ENCODE results near the gene PRDM7. TPM values are rescaled to one million over a fixed set of nuclear protein-coding genes. Genes with fewer than 3 reads are reported as not detected.

PRDM7 gene
- total and polyA plus RNA-seq, 8 donors, result not detected

- TF ChIP-seq CTCF (IDR thresholded peaks at IDR 0.05), result no peak
- Histone ChIP-seq H3K4me1 (no peaks in the 10 kb centered on the region), H3K27me3 (no peaks in the 10 kb centered on the region), H3K9me3 (no peaks in the 10 kb centered on the region), H3K4me3 (no peak overlapping the region), H3K36me3 (peaks cover 0 to 20% (median 3%) of the 10 kb centered on the region in 3 donors), H3K27ac (no peak overlapping the region)
- intact Hi-C loops (cut with DNase I), result no loop called here
- 91 to 93% methylated on average over 19 of the region's 19 CpGs for WGBS, 2 donors
- ATAC-seq (no peak), FAIRE-seq (no peak), DNase-seq (peak in 1 of 6 donors; percentile 15)
Measured at GRCh38 chr16:90031186-90031930, 45.8 kb downstream of the PRDM7 start.

DNA sequence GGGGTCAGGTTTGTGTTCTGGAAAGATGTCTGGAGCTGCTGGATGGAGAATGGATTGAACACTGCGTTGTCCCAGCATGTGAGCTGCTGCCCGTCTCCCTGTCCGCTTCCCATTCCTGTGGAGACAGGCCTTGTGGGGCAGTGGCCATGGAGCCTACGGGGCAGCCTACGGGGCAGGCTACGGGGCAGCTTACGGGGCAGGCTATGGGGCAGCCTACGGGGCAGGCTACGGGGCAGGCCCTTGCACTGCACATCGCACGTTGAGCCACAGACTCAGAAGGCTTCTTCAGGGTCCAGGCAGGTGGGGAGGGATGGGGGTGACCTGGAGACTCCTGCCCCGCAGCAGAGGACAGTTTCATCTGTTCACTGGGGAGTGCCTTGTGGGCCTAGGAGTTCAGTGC lies 48.1 kb downstream of the PRDM7 start:
- H3K9me3 ChIP-seq, result no peaks in the 10 kb centered on the region
- peak in 1 of 6 donors; percentile 16 for DNase-seq
- no peak overlapping the region for H3K4me3 ChIP-seq
- 92% methylated on average over 12 of the region's 12 CpGs for WGBS, 2 donors
- no peak for TF ChIP-seq CTCF (IDR thresholded peaks at IDR 0.05)
- ATAC-seq, result no peak
- H3K27me3 ChIP-seq, result no peaks in the 10 kb centered on the region
- H3K4me1 ChIP-seq, result no peaks in the 10 kb centered on the region
- peaks cover 0 to 10% (median 0%) of the 10 kb centered on the region in 3 donors for H3K36me3 ChIP-seq
- FAIRE-seq, result no peak
- no peak overlapping the region for H3K27ac ChIP-seq
- intact Hi-C loops (cut with DNase I), result no loop called here

DNA sequence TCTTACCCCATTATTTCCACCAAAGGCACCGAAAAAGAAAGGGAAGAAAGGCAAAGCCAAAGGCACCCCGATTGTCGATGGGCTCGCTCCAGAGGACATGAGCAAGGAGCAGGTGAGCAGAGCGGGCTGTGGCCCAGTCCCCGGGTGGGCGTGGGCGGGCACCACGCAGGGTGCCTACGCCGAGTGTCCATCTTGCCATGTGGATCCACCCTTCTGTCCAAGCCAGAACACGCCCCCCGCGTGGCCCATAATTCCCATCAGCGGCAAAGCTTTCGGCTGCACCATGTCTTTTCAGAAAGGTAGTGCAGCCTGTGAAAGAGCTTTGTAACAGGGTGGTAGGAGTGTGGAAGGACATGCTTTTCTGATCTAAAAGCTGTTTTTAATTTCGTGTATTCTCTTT lies 49.5 kb downstream of the PRDM7 start:
- no peaks in the 10 kb centered on the region for H3K9me3 ChIP-seq
- peaks cover 0 to 4% (median 0%) of the 10 kb centered on the region in 3 donors for H3K36me3 ChIP-seq
- intact Hi-C loops (cut with DNase I), result no loop called here
- H3K4me1 ChIP-seq, result peaks cover 0 to 7% (median 4%) of the 10 kb centered on the region in 3 donors
- ATAC-seq (no peak), DNase-seq (peak in 2 of 6 donors; percentile 13 to 36), FAIRE-seq (no peak)
- no peak for TF ChIP-seq CTCF (IDR thresholded peaks at IDR 0.05)
- WGBS, 2 donors, result 92 to 96% methylated on average over 17 of the region's 17 CpGs
- H3K4me3 ChIP-seq, result no peak overlapping the region
- H3K27ac ChIP-seq, result no peak overlapping the region
- no peaks in the 10 kb centered on the region for H3K27me3 ChIP-seq

GRCh38 chr16:90026135-90026534 lies 51.0 kb downstream of the PRDM7 start:
- 82 to 89% methylated on average over 8 of the region's 8 CpGs for WGBS, 2 donors
- FAIRE-seq (no peak), ATAC-seq (no peak), DNase-seq (peak in 1 of 6 donors; percentile 1)
- Histone ChIP-seq H3K36me3 (peaks cover 0 to 4% (median 0%) of the 10 kb centered on the region in 3 donors), H3K9me3 (no peaks in the 10 kb centered on the region), H3K27me3 (no peaks in the 10 kb centered on the region), H3K4me3 (no peak overlapping the region), H3K27ac (no peak overlapping the region), H3K4me1 (peaks cover 0 to 12% (median 10%) of the 10 kb centered on the region in 3 donors)
- TF ChIP-seq CTCF (IDR thresholded peaks at IDR 0.05), result no peak
- intact Hi-C loops (cut with DNase I), result no loop called here

- Histone ChIP-seq H3K27ac (peak overlapping the region in 3 of 4 donors; percentile 9 to 36 (median 26)), H3K27me3 (no peaks in the 10 kb centered on the region), H3K36me3 (no peaks in the 10 kb centered on the region), H3K4me3 (peak overlapping the region; percentile 61 to 75 (median 68)), H3K4me1 (peaks cover 6 to 20% (median 20%) of the 10 kb centered on the region in 3 donors), H3K9me3 (no peaks in the 10 kb centered on the region)
- WGBS, 2 donors, result 23% methylated on average over 7 of the region's 7 CpGs
- FAIRE-seq (no peak), ATAC-seq (peak in 2 of 4 donors; percentile 1 to 3), DNase-seq (peak in 3 of 6 donors; percentile 14 to 54 (median 35))
- intact Hi-C loops (cut with DNase I), result no loop called here
- no peak for TF ChIP-seq CTCF (IDR thresholded peaks at IDR 0.05)
Measured at GRCh38 chr16:90023078-90023447, 54.1 kb downstream of the PRDM7 start.

All from pancreas (tissue), 10 donors.